ENCODE data around the gene ARHGEF4.
A peak's percentile ranks its signal among the peaks of the same experiment; 100 is the strongest.

ARHGEF4 gene

DNA sequence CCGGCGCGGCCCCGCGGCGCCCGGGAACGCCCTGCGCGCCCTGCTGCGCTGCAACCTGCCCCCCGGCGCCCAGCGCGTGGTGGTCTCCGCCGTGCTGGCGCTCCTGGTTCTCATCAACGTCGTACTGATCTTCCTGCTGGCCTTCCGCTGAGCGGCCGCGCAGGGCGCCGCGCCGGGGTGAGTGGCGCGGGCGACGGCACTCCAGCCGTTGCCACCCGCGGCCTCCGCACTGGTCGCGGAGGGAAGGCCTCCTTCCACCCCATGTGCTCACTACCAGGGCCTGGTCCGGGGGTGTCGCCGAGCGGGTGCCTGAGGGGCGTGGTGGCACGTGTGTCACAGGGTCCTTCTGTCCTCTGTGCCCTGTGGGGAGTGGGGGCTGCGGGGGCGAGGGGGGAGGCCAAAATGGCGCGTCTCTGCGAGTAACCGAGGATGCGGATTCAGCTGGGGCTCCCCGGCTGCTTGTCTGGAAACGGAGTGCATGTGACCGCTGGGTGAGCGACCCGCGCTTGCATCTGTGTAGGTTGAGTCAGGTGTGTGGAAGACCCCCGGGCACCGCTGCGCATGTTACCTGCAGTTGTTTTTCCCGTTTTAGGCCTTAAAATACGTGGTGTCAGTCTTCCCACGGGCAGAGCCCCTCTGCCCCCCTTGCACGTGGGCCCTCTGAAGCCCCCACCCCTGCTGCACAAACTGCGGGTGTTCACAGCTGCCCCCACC lies 198.6 kb downstream of the ARHGEF4 start:
- peak in 5 of 56 donors; percentile 20 to 56 (median 25) for DNase-seq

- DNase-seq, result peak in 1 of 56 donors; percentile 32
These were observed 199.1 kb downstream of the ARHGEF4 start for GRCh38 chr2:131035826-131036231.

GRCh38 chr2:131036269-131036668 lies 199.6 kb downstream of the ARHGEF4 start:
- DNase-seq, result no peak

DNA sequence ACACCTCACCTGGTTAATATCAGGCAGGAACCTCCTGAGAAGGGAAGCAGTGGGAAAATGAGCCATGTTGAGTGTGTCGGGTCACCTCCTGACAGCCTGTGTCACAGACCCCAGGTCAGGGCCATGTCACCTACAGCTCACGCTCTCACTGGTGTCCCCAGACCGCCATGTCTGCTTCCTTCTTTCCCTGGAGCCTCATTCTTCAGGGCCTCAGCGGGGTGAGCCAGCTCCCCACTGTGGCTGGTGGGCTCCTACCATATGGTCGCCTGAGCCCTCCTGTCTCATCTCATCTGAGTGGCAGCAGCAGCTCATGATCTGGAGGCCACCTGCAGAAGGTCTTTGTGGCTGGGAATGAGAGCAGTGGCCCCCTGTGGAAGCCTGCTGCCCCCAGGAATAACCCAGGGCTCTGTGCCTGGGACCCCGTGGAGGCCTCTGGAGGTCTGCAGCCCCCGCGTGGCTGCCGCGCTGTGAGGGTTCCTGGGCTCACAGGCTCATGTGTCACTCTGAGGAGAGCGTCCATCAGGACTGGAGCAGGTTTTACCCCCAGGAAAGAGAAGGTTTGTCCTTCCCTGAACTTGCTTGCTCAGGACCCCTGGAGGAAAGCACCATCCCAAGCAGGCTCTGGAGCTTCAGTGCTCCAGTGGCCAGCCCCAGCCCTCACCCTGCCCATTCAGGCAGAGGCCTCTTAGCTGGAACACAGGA lies 200.1 kb downstream of the ARHGEF4 start:
- DNase-seq, result no peak

DNA sequence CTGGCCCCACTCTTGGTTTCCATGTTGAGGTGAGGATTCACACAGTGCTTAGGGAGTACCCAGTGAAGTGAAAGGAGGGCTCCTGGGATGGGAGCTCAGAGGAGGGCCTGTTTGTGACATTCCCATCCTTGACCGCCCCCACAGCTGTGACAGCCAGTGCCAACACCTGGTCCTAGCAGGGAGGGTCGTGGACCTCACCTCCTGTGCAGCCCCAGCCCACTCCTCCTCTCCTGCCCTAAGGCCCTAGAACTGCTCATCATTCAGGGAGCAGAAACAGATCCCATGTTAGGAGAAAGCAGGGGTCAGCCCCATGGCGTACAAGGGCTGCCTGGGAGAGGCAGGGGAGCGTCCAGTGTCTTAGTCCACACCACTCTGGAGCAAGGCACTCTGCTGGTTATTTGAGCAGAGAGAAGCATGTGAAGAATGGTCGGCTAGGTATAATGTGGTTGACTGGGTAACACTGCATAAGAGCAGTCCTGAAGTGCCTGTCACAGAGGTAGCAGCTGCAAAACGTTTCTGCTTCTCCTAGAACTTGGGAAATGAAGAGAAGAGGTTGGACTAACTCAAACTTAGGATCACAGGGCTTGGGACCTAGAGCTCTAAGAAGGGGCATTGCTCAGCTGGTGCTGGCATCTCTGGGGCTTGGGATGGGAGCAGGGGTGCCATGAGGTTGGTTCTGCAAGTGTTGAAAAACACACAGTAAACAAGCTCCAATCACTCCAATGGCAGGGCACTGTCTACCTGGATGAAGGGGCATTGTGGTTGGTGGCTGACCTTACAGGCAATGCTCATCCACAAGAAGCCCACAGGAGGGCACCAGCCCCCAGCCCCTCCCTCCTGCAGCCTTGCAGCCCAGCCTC lies 200.9 kb downstream of the ARHGEF4 start:
- DNase-seq, result no peak

DNA sequence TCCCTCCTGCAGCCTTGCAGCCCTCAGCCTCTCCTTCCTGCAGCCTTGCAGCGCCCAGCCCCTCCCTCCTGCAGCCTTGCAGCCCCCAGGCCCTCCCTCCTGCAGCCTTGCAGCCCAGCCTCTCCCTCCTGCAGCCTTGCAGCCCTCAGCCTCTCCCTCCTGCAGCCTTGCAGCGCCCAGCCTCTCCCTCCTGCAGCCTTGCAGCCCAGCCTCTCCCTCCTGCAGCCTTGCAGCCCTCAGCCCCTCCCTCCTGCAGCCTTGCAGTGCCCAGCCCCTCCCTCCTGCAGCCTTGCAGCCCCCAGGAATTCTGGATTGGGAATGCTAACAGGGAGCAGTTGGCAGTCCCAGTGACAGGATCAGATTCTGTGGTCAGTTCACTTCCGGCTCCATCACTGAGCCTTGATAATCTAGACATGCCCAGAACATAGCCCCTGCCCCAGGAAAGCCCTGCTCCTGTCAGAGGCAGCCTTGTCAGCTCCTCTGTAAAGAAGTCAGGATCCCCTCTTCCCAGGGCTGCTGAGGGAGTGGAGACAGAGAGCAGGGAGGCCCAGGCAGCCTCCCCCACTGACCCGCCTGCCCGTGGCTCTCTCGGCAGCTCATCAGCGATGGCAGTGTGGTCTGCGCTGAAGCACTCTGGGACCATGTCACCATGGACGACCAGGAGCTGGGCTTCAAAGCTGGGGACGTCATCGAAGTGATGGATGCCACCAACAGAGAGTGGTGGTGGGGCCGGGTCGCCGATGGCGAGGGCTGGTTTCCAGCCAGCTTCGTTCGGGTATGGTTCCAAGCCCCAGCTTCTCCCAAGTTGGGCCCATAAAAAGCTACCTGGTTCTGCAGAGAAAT lies 201.8 kb downstream of the ARHGEF4 start:
- no peak for DNase-seq

DNA sequence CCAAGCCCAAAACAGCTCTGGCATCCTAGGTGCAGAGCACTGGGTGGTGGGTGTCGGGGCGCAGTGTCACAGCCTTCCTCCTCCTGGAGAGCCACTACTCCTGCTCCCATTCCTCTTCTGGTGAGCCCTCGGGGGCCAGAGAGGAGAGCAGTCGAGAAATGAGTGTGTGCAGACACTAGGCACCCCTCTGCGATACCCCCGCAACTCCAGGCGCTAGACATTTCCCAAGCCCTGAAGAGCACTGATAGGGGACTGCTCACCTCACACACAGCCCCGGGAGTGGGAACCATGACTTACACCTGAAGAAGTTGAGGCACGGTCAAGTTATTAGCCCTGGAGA lies 202.4 kb downstream of the ARHGEF4 start:
- DNase-seq, result no peak

DNA sequence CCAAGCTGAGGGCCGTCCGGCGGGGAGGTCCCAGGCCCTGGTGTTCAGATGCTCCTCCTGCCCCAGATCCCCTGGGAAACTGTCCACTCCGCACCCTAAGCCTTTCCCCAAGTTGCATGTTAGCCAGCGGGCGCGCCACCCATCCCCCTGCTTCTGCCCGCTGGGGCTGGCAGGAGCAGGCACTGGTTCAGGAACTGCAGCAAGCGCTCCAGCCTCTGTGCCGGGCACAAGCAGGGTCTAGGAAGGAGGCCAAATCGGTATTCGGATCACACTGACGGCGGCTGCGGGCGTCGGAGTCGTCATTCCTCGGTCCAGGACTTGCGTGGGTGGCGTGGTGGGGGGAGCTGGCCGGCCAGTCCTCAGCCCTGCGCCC lies 202.8 kb downstream of the ARHGEF4 start:
- peak in 42 of 56 donors; percentile 31 to 80 (median 56) for DNase-seq

GRCh38 chr2:131039908-131040660 lies 203.4 kb downstream of the ARHGEF4 start:
- no peak for DNase-seq

GRCh38 chr2:131040661-131041401 lies 204.1 kb downstream of the ARHGEF4 start:
- DNase-seq, result peak in 31 of 56 donors; percentile 20 to 85 (median 59)

GRCh38 chr2:131041402-131042147 lies 204.9 kb downstream of the ARHGEF4 start:
- no peak for DNase-seq

DNA sequence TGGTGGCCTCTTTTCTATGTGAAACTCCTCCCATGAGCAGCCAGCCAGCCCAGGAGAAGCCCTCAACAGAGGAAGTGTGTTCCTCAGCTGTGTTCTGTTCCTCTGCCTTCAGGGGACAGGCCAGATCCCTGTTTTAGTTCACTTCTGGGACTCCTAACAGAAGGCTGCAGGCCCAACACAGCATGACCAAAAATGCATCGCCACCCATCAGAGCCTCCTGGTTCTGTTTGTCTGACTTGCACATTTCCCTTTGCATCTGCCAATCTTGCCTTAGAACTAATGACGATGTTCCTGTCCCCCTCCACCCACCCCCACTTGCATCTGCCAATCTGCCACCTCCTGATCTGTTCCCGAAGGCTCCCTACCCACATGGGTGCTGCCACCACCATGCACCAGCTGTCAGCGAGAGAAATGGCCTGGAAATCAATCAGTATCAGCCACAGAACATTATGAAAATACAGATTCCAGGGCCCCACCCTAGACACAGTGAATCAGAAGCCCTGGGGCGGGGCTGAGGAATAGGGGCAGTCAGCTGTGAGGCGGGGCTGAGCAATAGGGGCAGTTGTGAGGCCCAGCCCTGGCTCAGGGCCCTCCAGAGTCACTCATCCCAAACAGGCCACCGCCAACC lies 205.5 kb downstream of the ARHGEF4 start:
- DNase-seq, result peak in 25 of 56 donors; percentile 19 to 82 (median 64)

DNA sequence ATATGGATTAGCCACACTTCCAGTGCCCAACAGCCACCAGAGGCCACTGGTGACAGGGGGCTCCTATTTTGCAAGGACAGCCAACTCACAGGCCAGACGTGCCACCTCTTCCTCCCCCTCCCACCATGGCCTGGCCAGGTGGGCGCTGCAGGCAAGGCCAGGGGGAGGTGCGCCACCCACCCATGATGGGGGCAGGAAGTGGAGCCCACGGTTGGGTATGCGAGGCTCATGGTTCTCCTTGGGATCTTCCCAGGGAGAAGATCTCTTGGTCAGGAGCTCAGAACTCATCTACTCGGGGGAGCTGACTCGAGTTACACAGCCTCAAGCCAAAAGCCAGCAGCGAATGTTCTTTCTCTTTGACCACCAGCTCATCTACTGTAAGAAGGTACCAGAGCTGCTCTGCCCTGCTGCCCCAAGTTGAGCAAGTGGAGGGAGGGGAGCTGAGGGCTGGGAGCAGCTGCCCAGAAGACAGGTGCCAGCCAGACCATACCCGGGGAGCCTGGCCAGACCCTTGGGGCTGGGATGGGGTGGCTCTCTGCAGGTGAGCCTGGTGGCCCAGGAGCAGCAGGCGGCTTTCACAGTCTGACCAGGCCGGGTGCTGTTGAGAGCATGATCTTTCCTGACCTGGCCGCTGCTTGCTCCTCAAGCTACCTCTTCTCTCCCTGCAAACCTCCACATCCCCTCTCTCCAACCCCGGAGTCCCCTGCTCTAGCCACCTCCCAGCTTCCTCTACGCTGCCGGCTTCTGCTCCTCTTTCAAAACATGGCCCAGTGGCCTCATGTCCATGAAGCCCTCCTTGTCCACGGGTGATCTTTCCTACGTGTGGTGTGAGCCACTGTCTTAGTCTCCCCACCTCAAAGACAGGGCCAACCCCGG lies 206.7 kb downstream of the ARHGEF4 start:
- no peak for DNase-seq

DNA sequence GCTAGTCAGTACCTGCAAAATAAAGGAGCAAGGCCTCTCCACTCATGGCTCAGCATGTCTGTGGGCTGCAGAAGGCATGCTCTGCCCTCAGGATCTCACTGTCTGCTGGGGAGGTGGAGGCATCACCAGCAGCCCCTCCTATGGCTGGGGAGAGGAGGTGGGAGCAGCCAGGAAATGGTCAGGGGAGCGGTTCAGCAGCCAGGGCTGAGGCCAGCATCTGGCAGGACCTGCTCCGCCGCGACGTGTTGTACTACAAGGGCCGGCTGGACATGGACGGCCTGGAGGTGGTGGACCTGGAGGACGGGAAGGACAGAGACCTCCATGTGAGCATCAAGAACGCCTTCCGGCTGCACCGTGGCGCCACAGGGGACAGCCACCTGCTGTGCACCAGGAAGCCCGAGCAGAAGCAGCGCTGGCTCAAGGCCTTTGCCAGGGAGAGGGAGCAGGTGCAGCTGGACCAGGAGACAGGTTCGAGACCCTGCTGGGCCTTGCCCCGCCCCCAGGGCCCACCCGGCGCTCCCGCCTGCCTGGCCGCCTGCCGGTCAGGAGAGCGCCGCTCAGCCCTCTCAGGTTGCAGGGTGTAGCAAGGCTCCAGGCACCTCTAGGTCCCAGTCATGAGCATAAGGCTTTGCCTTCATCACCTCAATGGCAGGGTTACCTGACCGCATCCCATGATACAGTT lies 207.5 kb downstream of the ARHGEF4 start:
- no peak for DNase-seq

GRCh38 chr2:131044757-131045150 lies 208.0 kb downstream of the ARHGEF4 start:
- DNase-seq, result no peak

- DNase-seq, result no peak
These were observed 208.7 kb downstream of the ARHGEF4 start for GRCh38 chr2:131045286-131046027.
